GM06990 (cell line): ENCODE data around the gene DMD.
"Not testable (repeated sequence)": the region's sequence is repeated elsewhere in the genome, so short reads cannot be mapped to it uniquely, and the experiment has no call there.

Source experiments
- DNase-seq: peaks from one replicate; pipeline ENCODE4 v3.0.0-alpha.2; 2011; ENCODE audit not compliant: insufficient read length; ENCODE audit errors: extremely low read depth
- H3K27me3 ChIP-seq: replicated peaks from 2 replicates; pipeline ENCODE4 v1.6.0; 2011; ENCODE audit warnings: low read length; ENCODE audit not compliant: control insufficient read depth, insufficient read depth
- H3K36me3 ChIP-seq: 2 replicates; pipeline ENCODE4 v1.5.1; 2011; ENCODE audit warnings: low read length; ENCODE audit not compliant: control insufficient read depth, insufficient read depth
- H3K4me3 ChIP-seq: replicated peaks from 2 replicates; pipeline ENCODE4 v1.5.1; 2011; ENCODE audit warnings: low read depth, mild to moderate bottlenecking, control low read depth, low read length
- CTCF ChIP-seq: IDR thresholded peaks from 2 replicates; pipeline ENCODE4 v1.5.1; 2011; ENCODE audit warnings: low read length, control low read depth, mild to moderate bottlenecking, inconsistent platforms; ENCODE audit not compliant: insufficient read depth, poor library complexity, severe bottlenecking

Gene DMD

GRCh38 chrX:31934015-31934414, 1277.3 kb downstream of the DMD start:
- no peak for DNase-seq
- Histone ChIP-seq H3K27me3 (no peaks in the 10 kb centered on the region), H3K36me3 (no peaks in the 10 kb centered on the region), H3K4me3 (no peak overlapping the region)
- TF ChIP-seq CTCF, result no peak

- DNase-seq, result no peak
- H3K27me3 ChIP-seq, result no peaks in the 10 kb centered on the region
- no peak for TF ChIP-seq CTCF
- no peaks in the 10 kb centered on the region for H3K36me3 ChIP-seq
- no peak overlapping the region for H3K4me3 ChIP-seq
Observed at GRCh38 chrX:31932769-31933168, 1278.6 kb downstream of the DMD start.

DNA sequence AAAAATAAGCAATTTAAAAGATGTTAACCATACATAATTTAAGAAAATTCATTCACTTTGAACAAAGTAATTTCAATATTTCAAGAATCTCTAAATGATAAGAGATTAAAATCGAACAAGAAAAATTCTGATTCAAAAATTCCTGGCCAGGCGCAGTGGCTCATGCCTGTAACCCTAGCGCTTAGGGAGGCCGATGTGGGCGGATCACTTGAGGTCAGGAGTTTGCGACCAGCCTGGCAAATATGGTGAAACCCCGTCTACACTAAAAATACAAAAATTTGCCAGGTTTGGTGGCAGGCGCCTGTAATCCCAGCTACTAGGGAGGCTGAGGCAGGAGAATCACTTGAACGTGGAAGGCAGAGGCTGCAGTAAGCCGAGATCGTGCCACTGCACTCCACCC, 1279.0 kb downstream of the DMD start:
- not testable (repeated sequence) for H3K4me3 ChIP-seq, H3K27me3 ChIP-seq, H3K36me3 ChIP-seq, DNase-seq

- no peak for TF ChIP-seq CTCF
- no peaks in the 10 kb centered on the region for H3K27me3 ChIP-seq
- no peak overlapping the region for H3K4me3 ChIP-seq
- H3K36me3 ChIP-seq, result no peaks in the 10 kb centered on the region
- no peak for DNase-seq
Observed at GRCh38 chrX:31931225-31931624, 1280.1 kb downstream of the DMD start.

DNA sequence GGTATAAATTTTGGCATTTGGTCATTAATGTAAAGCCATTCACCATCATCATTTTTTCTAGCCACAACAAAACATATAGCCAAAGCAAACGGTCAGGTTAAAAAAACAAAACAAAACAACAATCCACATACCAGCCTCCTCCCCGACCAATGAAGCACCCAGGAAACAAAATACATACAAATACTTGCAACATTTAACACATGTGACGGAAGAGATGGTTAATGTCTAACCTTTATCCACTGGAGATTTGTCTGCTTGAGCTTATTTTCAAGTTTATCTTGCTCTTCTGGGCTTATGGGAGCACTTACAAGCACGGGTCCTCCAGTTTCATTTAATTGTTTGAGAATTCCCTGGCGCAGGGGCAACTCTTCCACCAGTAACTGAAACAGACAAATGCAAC, 1282.0 kb downstream of the DMD start:
- Histone ChIP-seq H3K27me3 (no peaks in the 10 kb centered on the region), H3K4me3 (no peak overlapping the region), H3K36me3 (no peaks in the 10 kb centered on the region)
- no peak for TF ChIP-seq CTCF
- DNase-seq, result no peak

DNA sequence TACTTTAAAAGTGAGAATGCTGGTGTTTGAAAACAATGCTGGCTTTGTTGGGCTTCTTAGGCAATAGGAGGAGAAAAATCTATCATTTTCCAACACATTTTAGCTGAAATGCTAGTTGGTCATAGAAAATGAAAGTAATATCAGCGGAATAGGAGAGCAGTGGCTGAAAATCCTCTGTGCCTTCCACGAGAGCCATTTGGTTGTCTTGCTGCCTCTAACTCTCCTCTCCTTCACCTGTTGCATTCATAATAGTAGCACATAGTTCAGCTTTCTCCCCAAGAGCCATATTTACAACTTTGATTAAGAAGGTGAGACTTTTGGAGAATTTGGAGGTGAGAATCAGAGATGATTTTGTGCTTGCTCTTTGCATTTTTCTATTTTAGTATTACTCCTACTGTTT, 1290.1 kb downstream of the DMD start:
- H3K4me3 ChIP-seq, result no peak overlapping the region
- no peak for TF ChIP-seq CTCF
- DNase-seq, result no peak
- H3K27me3 ChIP-seq, result no peaks in the 10 kb centered on the region
- no peaks in the 10 kb centered on the region for H3K36me3 ChIP-seq
